Measurements from ENCODE around the gene ANKRD18B.
"Not testable (repeated sequence)": the region's sequence is repeated elsewhere in the genome, so short reads cannot be mapped to it uniquely, and the experiment has no call there.

DNA sequence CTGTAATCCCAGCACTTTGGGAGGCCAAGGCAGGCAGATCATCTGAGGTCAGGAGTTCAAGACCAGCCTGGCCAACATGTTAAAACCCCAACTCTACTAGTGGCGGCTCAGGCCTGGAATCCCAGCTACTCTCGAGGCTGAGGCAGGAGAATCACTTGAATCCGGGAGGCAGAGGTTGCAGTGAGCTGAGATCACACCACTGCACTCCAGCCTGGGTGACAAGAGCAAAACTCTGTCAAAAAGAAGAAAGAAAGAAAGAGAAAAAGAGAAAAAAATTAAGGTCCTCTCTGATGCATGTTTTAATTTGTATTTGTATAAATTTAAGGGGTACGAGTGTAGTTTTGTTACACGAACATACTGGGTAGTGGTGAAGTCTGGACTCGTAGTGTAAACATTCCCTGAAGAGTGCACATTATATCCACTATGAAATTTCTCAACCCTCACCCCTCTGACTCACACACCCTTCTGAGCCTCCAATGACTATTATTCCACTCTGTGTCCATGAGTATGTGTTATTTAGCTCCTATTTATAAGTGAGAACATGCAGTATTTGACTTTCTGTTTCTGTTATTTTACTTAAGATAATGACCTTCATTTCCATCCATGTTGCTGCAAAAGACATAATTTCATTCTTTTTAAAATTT is 6.0 kb upstream of the ANKRD18B start:
- TF ChIP-seq, protein P1, sequence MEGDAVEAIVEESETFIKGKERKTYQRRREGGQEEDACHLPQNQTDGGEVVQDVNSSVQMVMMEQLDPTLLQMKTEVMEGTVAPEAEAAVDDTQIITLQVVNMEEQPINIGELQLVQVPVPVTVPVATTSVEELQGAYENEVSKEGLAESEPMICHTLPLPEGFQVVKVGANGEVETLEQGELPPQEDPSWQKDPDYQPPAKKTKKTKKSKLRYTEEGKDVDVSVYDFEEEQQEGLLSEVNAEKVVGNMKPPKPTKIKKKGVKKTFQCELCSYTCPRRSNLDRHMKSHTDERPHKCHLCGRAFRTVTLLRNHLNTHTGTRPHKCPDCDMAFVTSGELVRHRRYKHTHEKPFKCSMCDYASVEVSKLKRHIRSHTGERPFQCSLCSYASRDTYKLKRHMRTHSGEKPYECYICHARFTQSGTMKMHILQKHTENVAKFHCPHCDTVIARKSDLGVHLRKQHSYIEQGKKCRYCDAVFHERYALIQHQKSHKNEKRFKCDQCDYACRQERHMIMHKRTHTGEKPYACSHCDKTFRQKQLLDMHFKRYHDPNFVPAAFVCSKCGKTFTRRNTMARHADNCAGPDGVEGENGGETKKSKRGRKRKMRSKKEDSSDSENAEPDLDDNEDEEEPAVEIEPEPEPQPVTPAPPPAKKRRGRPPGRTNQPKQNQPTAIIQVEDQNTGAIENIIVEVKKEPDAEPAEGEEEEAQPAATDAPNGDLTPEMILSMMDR (conservative IDR thresholded peaks at IDR 0.05; ENCODE audit: low read depth, low read length), result not testable (repeated sequence)
- not testable (repeated sequence) for TF ChIP-seq EZH2phosphoT487 (IDR thresholded peaks at IDR 0.05; ENCODE audit: borderline replicate concordance, low read length)
